Left lobe of liver (tissue), 2 donors: Measurements from ENCODE around the gene RELCH. TPM values are rescaled to one million over a fixed set of nuclear protein-coding genes. Genes with fewer than 3 reads are reported as not detected.

ENCODE experiments used
- ATAC-seq: fragments of 200-7000 bp; cut with Tn5 transposase; one replicate; pipeline ENCODE4 v1.9.1; 2020; ENCODE audit warnings: mild to moderate bottlenecking, moderate library complexity
- DNase-seq: peaks from one replicate; pipeline ENCODE4 v3.0.0-alpha.2; 2020; ENCODE audit warnings: low spot score
- total RNA-seq: library from RNA; stranded (reverse); gene quantifications from one replicate; pipeline ENCODE4 v1.2.1, GENCODE V29; 2021
- donor health status: DM: no; HTN: no; CAD: no; lungs with moderate emphysema.
- donor health status: DM: no; HTN: yes; CAD: no.

The RELCH gene
- total RNA-seq, 1 donor from 2014 or later = 11.1 TPM

- DNase-seq (no peak), ATAC-seq (peak; percentile 54)
These were observed 61.3 kb downstream of the RELCH start for GRCh38 chr18:62248313-62248712.

DNA sequence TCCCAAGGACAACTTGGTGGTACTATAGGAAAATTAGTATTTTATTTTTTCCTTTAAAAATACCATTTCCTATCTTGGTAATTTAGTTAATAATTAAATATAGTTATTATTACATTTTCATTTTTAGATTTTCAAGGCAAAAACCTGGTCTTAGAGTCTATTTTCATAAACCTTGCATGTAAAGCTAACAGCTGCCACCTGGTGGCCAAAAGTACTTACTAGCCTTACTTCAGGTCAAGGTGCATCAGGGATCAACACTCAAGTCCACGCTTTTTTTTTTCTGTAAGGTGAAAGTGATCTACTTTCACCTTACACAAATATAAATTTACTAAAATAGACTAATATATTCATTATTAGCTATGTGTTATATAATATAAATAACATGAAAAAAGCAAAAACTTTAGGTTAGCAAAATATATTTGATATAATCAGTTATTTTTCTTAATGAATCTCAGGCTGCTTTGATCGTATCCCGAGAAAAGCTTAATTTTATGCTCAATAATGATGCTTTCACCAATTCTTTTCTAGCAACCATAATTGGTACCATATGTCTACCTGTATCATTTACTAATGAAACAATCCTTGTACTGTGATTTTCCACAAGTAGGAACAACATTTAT is 62.5 kb downstream of the RELCH start:
- peak; percentile 93 for ATAC-seq

DNA sequence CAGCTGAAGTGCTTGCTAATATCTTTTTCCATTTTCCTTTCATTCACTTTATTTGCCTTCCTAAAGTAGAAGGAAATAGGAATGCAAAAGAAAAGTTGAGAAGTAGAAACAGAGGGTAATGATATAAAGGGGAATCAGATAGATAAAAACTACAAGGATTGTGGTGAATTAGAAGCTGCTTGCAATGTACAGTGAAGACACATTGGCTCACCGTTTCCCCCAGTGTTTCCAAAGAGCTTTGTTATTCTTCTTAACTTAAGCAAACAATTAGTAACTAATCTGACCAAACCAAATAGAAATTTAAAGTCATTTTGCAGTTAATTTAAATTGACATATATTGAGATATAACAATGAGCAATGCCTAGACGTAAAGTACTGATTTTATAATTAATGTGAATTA is 63.4 kb downstream of the RELCH start:
- DNase-seq (no peak), ATAC-seq (peak; percentile 44)

More for the DNA sequence above, 62.5 kb downstream of the RELCH start:
- DNase-seq = peak; percentile 68

DNA sequence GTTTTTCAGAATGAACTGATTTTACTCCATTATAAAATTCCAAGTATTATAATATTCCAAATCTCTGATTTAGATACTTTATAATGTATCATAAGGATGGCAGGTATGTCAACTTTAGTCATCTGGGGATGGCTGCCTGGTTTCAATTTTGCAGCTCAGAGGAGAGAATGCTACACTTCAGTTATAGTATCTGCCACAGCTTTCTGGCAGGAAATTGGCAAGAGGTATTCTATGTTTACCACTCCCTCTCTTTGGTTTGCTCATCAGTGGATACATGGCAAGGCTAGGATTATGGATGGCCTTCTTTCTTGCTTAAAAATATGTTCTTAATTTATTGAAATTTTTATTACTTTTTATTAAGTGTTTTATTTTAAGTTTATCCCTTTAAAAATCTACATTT is 71.0 kb downstream of the RELCH start:
- ATAC-seq (no peak), DNase-seq (no peak)

DNA sequence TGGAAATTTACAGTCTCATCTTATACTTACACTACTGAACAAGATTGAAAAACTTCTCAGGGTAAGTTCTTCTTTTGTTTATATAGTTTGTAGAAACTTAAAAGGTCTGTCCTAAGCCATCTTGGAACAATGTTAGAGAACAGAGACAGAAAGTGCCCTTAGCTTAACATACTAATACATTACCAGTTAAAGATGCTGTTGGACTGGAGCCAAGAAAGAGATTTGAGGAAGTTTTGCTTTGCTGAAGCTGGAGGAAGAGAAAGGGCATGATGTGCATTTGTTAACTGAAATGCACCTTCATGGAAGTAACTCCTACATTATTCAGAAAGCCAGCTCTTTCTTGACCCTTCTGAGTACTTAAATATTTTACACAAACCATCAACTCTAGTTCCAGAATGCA is 71.6 kb downstream of the RELCH start:
- ATAC-seq = no peak
- no peak for DNase-seq

DNA sequence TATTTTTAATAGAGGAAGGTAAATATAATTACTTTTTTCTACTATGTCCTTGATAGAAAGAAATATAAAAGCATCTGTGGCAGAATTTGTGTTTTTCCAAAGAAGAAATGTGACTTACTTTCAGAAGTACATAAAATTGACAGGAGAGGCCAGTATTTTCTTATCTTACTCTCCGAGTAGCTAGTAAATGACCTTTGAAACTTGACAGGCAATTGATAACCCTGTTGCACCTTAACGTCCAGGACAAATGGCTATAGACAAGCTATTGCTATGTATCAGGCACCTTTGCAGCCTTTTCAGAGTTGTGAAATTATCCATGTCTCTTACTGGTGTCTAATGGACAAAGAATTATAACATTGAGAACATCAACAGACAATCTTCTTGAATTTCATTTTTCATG is 75.0 kb downstream of the RELCH start:
- DNase-seq = no peak
- peak; percentile 56 for ATAC-seq

GRCh38 chr18:62264984-62265383 is 77.9 kb downstream of the RELCH start:
- DNase-seq = no peak
- no peak for ATAC-seq

- no peak for DNase-seq
- ATAC-seq = no peak
These were observed 90.0 kb downstream of the RELCH start for GRCh38 chr18:62277045-62277444.

DNA sequence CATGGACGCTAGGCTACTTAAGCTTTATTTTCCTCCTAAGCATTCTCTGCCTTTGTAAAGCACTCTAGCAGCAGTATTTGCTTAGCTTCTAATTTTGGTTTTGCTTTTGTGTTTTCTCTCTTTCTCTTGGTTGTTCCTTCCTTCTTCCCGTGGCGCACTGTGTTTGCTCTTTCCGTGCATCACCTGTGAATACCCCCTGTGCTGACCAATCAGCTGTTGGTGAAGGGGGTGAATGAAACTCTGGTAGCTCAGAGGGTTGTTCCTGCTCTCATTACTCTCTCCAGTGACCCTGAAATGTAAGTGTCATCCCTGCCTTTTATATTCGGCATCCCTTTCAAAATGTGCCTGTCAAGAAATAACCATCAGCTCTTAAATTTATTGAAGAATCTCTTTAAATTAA is 92.5 kb downstream of the RELCH start:
- no peak for ATAC-seq
- DNase-seq = no peak

DNA sequence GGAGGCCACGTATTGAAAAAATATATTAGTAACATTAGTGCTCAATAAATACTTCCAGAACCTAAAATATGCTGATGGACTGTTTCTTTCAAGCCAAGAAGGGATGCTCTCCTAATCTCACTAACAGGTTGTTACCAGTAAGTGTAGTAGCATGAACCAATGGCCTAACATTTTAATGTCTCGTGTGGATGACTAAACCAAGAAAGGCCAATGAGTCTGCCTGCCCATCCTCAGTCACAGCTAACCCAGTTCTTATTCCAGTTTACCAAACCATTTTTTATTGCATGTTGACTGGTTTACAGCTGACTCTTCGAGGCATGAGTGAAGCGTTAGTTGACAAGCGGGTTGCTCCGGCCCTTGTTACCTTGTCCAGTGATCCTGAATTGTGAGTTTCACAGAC is 93.0 kb downstream of the RELCH start:
- ATAC-seq = no peak
- no peak for DNase-seq

- no peak for DNase-seq
- no peak for ATAC-seq
These were observed 93.7 kb downstream of the RELCH start for GRCh38 chr18:62280786-62281185.

DNA sequence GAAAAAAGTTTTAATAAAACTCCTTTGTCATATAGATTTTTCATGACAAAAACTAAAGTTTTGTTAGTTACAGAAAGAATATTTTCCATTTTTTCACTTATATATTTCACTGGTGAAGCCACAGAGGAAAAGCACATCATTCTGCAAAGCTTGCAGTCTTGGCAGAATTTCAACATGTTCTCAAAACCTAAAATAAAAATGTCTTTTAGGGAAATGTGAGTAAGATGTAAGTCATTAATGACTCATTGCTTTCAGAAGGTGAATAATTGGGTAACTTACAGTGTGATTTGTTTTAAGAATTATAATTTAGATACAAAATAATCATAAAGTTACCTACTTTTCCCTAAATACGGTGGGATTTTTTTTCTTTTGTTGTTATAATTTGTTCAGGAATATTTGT is 94.6 kb downstream of the RELCH start:
- DNase-seq (no peak), ATAC-seq (no peak)

DNA sequence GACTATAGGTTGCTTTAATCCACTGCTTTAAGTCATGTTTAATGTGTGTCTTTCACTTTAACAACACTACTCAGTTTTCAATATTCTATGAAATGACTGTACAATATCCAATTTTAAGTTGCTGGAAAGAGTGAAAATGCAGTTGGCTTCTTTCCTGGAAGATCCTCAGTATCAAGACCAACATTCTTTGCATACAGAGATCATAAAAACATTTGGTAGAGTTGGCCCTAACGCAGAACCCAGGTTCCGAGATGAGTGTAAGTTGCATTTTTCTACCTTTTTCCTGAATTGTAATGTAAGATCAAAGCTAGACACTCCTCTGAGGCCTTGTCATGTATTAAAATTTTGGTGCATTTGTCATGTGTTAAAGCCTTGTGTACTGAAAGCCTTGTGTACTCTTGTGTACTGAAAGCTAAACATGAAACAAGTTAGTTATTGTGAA is 95.2 kb downstream of the RELCH start:
- ATAC-seq (no peak), DNase-seq (no peak)

- ATAC-seq = peak; percentile 50
- DNase-seq = no peak
These were observed 97.6 kb downstream of the RELCH start for GRCh38 chr18:62284637-62285036.

- ATAC-seq (no peak), DNase-seq (no peak)
These were observed 98.2 kb downstream of the RELCH start for GRCh38 chr18:62285281-62285680.

- DNase-seq = no peak
- no peak for ATAC-seq
These were observed 101.0 kb downstream of the RELCH start for GRCh38 chr18:62287781-62288664.

GRCh38 chr18:62288665-62289008 is 101.6 kb downstream of the RELCH start:
- no peak for DNase-seq
- no peak for ATAC-seq

DNA sequence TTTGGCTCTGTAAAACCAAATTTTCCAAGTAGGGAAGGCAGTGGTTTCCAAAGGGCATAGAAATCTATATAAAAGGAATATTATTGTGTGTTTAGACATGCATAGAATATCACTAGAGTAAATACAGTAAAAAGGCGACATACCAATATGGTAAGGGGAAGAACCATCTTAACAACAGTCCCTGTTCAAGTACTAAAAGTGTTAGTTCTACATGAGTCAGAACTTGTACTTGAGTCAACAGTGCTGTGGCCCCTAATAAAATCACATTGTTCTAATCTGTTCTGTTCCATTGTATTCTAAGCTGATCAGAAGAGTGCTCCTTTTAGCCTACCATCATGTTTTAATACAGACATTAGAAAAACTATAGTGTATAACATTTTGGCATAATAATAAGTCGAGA is 102.0 kb downstream of the RELCH start:
- no peak for ATAC-seq

DNA sequence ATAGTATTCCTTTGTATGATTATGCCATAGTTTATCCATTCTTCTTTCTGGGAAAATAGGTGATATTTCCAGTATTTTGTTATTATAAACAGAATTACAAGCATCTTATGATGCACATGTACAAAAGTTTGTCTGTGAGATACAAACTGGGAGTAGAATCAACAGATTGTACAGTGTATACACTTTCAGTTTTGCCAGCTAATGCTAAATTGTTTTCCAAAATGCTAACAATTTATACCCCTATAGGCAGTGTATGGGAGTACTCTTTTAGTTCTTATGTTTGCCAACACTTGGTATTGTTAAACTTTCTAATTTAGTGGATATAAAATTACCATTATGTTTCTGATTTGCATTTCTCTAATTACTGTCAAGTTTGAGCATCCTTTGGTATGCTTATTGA is 107.0 kb downstream of the RELCH start:
- DNase-seq (no peak), ATAC-seq (no peak)

More for the DNA sequence above, 102.0 kb downstream of the RELCH start:
- no peak for DNase-seq

DNA sequence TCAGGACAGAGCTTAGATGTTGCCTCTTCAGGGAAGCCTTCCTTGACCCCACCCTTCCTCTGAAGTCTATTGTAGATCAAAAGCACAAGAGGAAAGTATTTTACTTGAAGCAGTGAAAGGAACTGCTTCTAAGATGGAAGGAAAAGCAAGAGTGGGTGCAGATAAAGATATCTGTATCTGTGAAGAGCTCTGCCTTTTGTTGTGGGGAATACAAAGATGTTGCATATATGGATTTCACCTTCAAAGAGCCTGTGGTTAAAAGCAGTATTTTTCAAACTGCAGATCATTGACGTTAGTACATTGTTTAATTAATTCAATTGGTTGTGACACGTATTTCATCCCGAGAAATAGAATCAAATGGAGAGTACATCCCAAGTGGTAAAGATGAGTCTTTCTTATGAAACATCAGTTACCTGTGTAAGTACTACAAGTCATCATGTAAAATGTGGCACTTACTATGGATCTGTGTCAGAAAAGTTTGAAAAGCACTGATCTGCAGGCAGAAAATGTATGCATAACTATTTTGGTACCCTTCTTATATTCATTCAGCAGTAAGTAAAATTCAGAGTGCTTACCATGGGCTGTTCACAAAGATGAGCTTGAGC is 113.4 kb downstream of the RELCH start:
- DNase-seq (no peak), ATAC-seq (no peak)

DNA sequence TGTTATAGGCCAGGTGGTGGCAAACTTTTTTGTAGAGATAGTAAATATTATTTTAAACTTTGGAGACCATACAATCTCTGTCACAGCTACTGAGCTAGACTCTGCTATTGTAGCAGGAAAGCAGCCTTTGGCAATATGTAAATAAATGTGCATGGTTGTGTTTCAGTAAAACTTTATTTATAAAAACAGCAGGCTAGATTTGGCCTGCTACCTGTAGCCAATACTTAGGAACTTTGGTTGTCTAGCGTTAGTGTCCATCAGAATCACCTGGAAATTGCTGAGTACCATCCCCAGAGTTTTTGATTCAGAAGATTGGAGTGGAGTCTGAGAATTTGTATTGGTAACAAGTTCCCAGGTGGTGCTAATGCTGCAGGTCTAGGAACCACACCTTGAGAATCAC is 114.3 kb downstream of the RELCH start:
- ATAC-seq (no peak), DNase-seq (no peak)

DNA sequence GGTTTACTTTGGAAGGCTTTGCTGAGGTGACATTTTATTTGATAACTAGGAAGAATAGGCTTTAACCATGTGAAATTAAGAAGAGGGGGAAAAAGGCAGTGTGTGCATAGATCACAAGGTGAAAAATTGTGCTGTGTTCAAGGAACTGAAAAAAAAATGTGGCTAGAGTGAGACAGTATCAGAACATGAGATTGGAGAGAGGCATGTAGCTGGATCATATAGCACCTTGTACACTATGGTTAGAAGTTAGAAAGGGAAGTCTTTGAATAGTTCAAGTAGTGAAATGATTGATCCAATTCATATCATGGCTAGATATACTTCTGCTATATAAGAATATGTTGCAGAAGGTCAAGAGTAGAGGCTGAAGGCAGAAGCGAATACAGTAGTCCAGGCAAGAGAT is 125.8 kb downstream of the RELCH start:
- no peak for ATAC-seq

More for the DNA sequence above, 125.8 kb downstream of the RELCH start:
- no peak for DNase-seq
